Lower leg skin (tissue), 4 donors: ENCODE measurements around the gene ZC3H18. TPM values are rescaled to one million over a fixed set of nuclear protein-coding genes. Genes with fewer than 3 reads are reported as not detected.
"Not testable (repeated sequence)": the region's sequence is repeated elsewhere in the genome, so short reads cannot be mapped to it uniquely, and the experiment has no call there.

ENCODE experiments used
- DNase-seq, 2 donors: peaks; one replicate each; pipeline ENCODE4 v3.0.0-alpha.2; 2019; ENCODE audit warnings: low spot score in 2 of 2
- H3K4me3 ChIP-seq: fragments of 200-600 bp; sonication (generic); 2 replicates; pipeline ENCODE4 v1.5.1; 2017; ENCODE audit warnings: mild to moderate bottlenecking, low read depth; ENCODE audit not compliant: poor library complexity, severe bottlenecking
- CTCF ChIP-seq, 3 donors: fragments of 450-650 bp; IDR thresholded peaks; one replicate each; pipeline ENCODE4 v1.5.1; 2016; ENCODE audit warnings: antibody characterized with exemption in 3 of 3, mild to moderate bottlenecking in 3 of 3, moderate library complexity in 2 of 3
- POLR2A ChIP-seq, 2 donors: fragments of 450-650 bp; IDR thresholded peaks; one replicate each; pipeline ENCODE4 v1.6.1; 2016 to 2017; ENCODE audit warnings: antibody characterized with exemption in 2 of 2, mild to moderate bottlenecking in 1 of 2, moderate library complexity in 1 of 2
- WGBS, 2 donors: methylation state at CpG; one replicate each; pipeline ENCODE4 v1.1.5; 2018; 5-methylcytosine and 5-hydroxymethylcytosine counted together
- intact Hi-C: fragments of 100-400 bp; cut with DNase I; formaldehyde crosslinking; loops from one replicate; pipeline ENCODE4 v1.15.0; 2023; ENCODE audit warnings: low total_unique reads
- total RNA-seq, 4 donors: library from RNA; depleted of rRNA; stranded (reverse); fragments of >200 nt; gene quantifications; one replicate each; pipeline ENCODE4 v1.1.0, GENCODE V29; 2016

The ZC3H18 gene
- total RNA-seq, 4 donors from 2014 or later = 16.5 to 32.3 (median 18.5) TPM

- no peak overlapping the region for H3K4me3 ChIP-seq
- TF ChIP-seq CTCF (IDR thresholded peaks at IDR 0.05) = no peak
- no peak for TF ChIP-seq POLR2A (IDR thresholded peaks at IDR 0.05)
- DNase-seq = no peak
- intact Hi-C loops = no loop called here
- 84 to 86% methylated on average over 9 of the region's 9 CpGs for WGBS, 2 donors
Measured at GRCh38 chr16:88601313-88602036, 31.3 kb downstream of the ZC3H18 start.

DNA sequence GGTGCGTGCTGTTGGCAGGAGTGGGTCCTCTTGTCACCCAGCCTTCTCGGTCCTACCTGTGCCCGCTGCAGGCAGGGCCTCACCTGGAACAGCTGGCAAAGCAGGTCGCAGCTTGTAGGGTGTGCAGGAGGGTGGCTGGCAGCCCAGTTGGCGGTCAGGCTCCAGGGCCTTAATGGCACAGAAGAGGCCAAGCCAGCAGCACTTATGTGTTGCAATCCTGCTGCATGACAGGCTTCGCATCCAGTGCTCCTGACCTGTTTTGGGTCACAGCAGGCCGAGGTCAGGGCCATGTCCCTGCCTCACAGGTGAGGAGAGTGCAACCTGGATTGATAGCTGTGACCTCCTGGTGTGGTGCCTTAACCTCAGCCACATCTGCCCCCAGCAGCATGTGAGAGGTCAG lies 31.9 kb downstream of the ZC3H18 start:
- no peak overlapping the region for H3K4me3 ChIP-seq
- DNase-seq = no peak
- no peak for TF ChIP-seq CTCF (IDR thresholded peaks at IDR 0.05)
- TF ChIP-seq POLR2A (IDR thresholded peaks at IDR 0.05) = no peak
- 58 to 78% methylated on average over 5 to 7 of the region's 7 CpGs for WGBS, 2 donors
- intact Hi-C loops = no loop called here

DNA sequence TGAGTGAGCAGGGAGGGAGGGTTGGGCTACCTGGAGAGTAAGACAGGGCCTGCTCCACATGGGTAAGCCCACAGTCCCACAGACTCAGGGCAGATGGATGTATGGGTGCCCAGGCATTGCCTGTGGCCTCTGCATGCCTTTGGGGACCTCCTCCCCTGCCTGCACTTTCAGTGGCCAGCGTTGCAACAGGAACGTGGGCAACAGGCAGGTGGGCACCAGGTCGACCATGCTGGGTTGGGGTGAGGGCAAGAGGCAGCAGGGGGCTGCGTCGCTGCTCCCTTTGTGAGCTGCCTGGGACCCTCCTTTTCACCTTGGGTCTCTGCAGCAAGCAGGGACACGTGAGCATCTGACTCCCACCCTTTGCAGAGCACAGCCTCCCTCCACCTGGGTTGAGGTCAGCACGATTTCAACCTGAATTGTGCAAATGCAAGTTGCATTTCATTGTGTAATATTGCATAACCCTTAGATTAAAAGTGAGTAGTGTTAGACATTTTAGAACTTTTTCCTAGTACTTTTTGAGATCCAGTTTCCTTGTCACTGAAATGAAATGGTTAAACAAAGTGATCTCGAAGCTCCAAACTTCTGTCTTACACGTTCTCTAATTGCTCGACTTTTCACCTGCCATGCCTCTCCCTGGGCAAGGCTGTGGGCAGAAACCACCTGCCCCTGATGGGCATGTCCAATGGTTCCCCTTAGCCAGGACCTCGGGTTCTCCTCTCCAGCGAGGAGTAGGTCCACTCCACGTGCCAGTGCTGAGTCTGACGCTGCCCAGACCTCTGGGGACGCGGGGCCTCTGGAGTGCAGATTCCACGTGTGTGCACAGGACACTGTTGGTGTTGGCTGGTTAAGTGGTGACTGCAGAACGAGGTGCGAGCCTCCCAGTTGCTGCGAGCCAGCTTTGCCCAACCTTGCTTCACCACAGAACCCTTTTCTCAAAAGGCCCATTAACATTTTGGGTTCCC lies 35.3 kb downstream of the ZC3H18 start:
- intact Hi-C loops = no loop called here
- no peak for DNase-seq
- no peak overlapping the region for H3K4me3 ChIP-seq
- no peak for TF ChIP-seq POLR2A (IDR thresholded peaks at IDR 0.05)
- no peak for TF ChIP-seq CTCF (IDR thresholded peaks at IDR 0.05)
- 81 to 83% methylated on average over 20 of the region's 20 CpGs for WGBS, 2 donors

GRCh38 chr16:88606148-88606757 lies 36.0 kb downstream of the ZC3H18 start:
- H3K4me3 ChIP-seq = no peak overlapping the region
- no peak for TF ChIP-seq CTCF (IDR thresholded peaks at IDR 0.05)
- no peak for TF ChIP-seq POLR2A (IDR thresholded peaks at IDR 0.05)
- no peak for DNase-seq
- intact Hi-C loops = no loop called here
- 82 to 84% methylated on average over 17 of the region's 17 CpGs for WGBS, 2 donors

DNA sequence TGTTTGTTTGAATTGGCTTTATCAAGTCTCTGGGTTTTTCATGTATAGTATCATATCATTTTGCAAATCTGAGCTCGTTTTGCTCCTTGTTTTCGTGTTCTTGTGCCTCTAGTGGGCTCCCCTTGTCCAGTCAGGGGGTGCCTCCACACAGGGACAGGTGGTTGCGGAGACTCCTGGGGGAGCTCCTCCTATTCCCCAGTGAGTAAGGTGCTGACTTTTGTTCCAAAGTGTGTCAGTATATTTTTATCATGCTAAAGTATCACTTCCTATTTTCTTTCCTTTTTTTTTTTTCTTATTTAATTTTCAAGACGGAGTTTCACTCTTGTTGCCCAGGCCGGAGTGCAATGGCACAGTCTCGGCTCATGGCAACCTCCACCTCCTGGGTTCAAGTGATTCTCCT lies 37.9 kb downstream of the ZC3H18 start:
- DNase-seq = no peak
- no peak overlapping the region for H3K4me3 ChIP-seq
- intact Hi-C loops = no loop called here
- WGBS, 2 donors = 90 to 92% methylated on average over 6 of the region's 6 CpGs
- no peak for TF ChIP-seq POLR2A (IDR thresholded peaks at IDR 0.05)
- TF ChIP-seq CTCF (IDR thresholded peaks at IDR 0.05) = no peak

- DNase-seq, intact Hi-C loops, H3K4me3 ChIP-seq: not testable (repeated sequence)
- 96 to 97% methylated on average over 8 of the region's 8 CpGs for WGBS, 2 donors
Measured at GRCh38 chr16:88609426-88609825, 39.2 kb downstream of the ZC3H18 start.
